ENCODE measurements around the gene CD247.
A peak's percentile ranks its signal among the peaks of the same experiment; 100 is the strongest.

CD247 gene

DNA sequence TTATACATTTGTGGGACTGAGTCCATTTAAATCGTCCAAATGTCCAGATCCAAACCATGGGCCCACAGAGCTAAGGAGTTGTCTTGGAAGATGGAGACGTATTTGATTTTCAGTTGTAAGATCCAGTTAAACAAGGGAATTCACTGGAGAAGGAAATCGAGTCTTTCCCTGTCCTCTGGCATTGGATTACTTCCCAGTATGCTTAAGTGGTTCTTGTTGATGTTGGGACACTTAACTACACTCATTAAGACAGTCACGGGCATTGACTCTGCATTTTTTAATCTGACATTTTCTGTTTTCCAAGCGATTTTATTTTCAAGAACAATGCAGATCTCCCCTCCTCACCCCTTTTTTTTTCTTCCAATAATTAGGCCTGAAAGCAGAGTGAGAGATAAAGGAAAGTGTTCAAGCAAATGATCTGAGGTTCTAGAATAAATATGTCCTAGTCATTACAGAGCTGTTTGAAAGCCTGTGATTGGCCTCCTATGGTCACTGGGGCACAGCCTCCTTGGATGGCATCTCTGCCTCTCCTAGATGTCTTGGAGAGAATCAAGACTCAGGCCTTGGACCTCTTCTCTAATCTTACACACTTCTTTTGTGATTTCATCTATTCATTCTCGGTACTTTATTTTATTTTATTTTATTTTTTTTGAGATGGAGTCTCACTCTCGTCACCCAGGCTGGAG, 48.9 kb downstream of the CD247 start:
- H3K4me3 Mint-ChIP-seq = no peak overlapping the region
- peaks cover 44% of the 10 kb centered on the region for H3K4me1 Mint-ChIP-seq
- no peak overlapping the region for H3K27ac Mint-ChIP-seq
- H3K9me3 Mint-ChIP-seq = no peaks in the 10 kb centered on the region
- TF ChIP-seq, protein P1, sequence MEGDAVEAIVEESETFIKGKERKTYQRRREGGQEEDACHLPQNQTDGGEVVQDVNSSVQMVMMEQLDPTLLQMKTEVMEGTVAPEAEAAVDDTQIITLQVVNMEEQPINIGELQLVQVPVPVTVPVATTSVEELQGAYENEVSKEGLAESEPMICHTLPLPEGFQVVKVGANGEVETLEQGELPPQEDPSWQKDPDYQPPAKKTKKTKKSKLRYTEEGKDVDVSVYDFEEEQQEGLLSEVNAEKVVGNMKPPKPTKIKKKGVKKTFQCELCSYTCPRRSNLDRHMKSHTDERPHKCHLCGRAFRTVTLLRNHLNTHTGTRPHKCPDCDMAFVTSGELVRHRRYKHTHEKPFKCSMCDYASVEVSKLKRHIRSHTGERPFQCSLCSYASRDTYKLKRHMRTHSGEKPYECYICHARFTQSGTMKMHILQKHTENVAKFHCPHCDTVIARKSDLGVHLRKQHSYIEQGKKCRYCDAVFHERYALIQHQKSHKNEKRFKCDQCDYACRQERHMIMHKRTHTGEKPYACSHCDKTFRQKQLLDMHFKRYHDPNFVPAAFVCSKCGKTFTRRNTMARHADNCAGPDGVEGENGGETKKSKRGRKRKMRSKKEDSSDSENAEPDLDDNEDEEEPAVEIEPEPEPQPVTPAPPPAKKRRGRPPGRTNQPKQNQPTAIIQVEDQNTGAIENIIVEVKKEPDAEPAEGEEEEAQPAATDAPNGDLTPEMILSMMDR (IDR thresholded peaks at IDR 0.05; ENCODE audit: unreplicated experiment in 3 of 3) = no peak
- H3K36me3 Mint-ChIP-seq (ENCODE audit: low read depth) = no peaks in the 10 kb centered on the region
- peaks cover 9% of the 10 kb centered on the region for H3K27me3 Mint-ChIP-seq (ENCODE audit: low read depth)

GRCh38 chr1:167467752-167468151, 50.6 kb downstream of the CD247 start:
- Mint-ChIP-seq H3K36me3 (ENCODE audit: low read depth) (no peaks in the 10 kb centered on the region), H3K27ac (no peak overlapping the region), H3K4me3 (no peak overlapping the region), H3K9me3 (no peaks in the 10 kb centered on the region), H3K4me1 (peaks cover 39% of the 10 kb centered on the region), H3K27me3 (ENCODE audit: low read depth) (peaks cover 21% of the 10 kb centered on the region)
- TF ChIP-seq, protein P1 (IDR thresholded peaks at IDR 0.05; ENCODE audit: unreplicated experiment in 3 of 3) = no peak

- TF ChIP-seq, protein P1 (IDR thresholded peaks at IDR 0.05; ENCODE audit: unreplicated experiment in 3 of 3) = no peak
Measured at GRCh38 chr1:167467126-167467710, 51.1 kb downstream of the CD247 start.

GRCh38 chr1:167465743-167466142, 52.6 kb downstream of the CD247 start:
- no peak overlapping the region for H3K4me3 Mint-ChIP-seq
- no peaks in the 10 kb centered on the region for H3K36me3 Mint-ChIP-seq (ENCODE audit: low read depth)
- no peaks in the 10 kb centered on the region for H3K9me3 Mint-ChIP-seq
- peaks cover 31% of the 10 kb centered on the region for H3K4me1 Mint-ChIP-seq
- H3K27ac Mint-ChIP-seq = peak overlapping the region in 1 of 3 experiments; percentile 40
- TF ChIP-seq, protein P1 (IDR thresholded peaks at IDR 0.05; ENCODE audit: unreplicated experiment in 3 of 3) = no peak
- H3K27me3 Mint-ChIP-seq (ENCODE audit: low read depth) = peaks cover 23% of the 10 kb centered on the region

More at GRCh38 chr1:167467126-167467710, 51.1 kb downstream of the CD247 start:
- H3K27ac Mint-ChIP-seq = no peak overlapping the region
- H3K36me3 Mint-ChIP-seq (ENCODE audit: low read depth) = no peaks in the 10 kb centered on the region
- H3K27me3 Mint-ChIP-seq (ENCODE audit: low read depth) = peaks cover 23% of the 10 kb centered on the region
- H3K9me3 Mint-ChIP-seq = no peaks in the 10 kb centered on the region
- no peak overlapping the region for H3K4me3 Mint-ChIP-seq
- H3K4me1 Mint-ChIP-seq = peaks cover 34% of the 10 kb centered on the region

GRCh38 chr1:167465018-167465417, 53.3 kb downstream of the CD247 start:
- Mint-ChIP-seq H3K27ac (peak overlapping the region in 1 of 3 experiments; percentile 7), H3K9me3 (no peaks in the 10 kb centered on the region), H3K4me1 (peaks cover 31% of the 10 kb centered on the region), H3K36me3 (ENCODE audit: low read depth) (no peaks in the 10 kb centered on the region), H3K27me3 (ENCODE audit: low read depth) (peaks cover 23% of the 10 kb centered on the region), H3K4me3 (no peak overlapping the region)
- TF ChIP-seq, protein P1 (IDR thresholded peaks at IDR 0.05; ENCODE audit: unreplicated experiment in 3 of 3) = no peak
